Liver (tissue), 9 donors: ENCODE results near the gene SEC22C. TPM values are rescaled to one million over a fixed set of nuclear protein-coding genes. Genes with fewer than 3 reads are reported as not detected.
A peak's percentile ranks its signal among the peaks of the same experiment; 100 is the strongest.

Source experiments
- DNase-seq: peaks from one replicate; pipeline ENCODE4 v3.0.0-alpha.2; 2017; ENCODE audit warnings: low spot score
- H3K27ac ChIP-seq, 2 donors: one replicate each; pipeline ENCODE4 v1.7.0; 2013; ENCODE audit warnings: inconsistent platforms in 2 of 2, low read length in 2 of 2, control low read depth in 1 of 2, low read depth in 1 of 2, mild to moderate bottlenecking in 1 of 2
- H3K27me3 ChIP-seq, 4 donors: one replicate each; pipeline versions ENCODE4 v1.6.1 to v1.7.0; 2013; ENCODE audit warnings: low read length in 3 of 4, inconsistent platforms in 1 of 4, mild to moderate bottlenecking in 1 of 4, moderate library complexity in 1 of 4; ENCODE audit not compliant: control insufficient read depth in 4 of 4, insufficient read depth in 4 of 4
- H3K36me3 ChIP-seq, 4 donors: one replicate each; pipeline versions ENCODE4 v1.6.1 to v1.7.0; 2013; ENCODE audit warnings: low read length in 3 of 4, mild to moderate bottlenecking in 3 of 4, low read depth in 1 of 4, moderate library complexity in 1 of 4; ENCODE audit not compliant: control insufficient read depth in 4 of 4, insufficient read depth in 3 of 4
- H3K4me1 ChIP-seq, 4 donors: one replicate each; pipeline versions ENCODE4 v1.6.1 to v1.7.0; 2013; ENCODE audit warnings: low read length in 3 of 4, mild to moderate bottlenecking in 3 of 4, moderate library complexity in 1 of 4; ENCODE audit not compliant: control insufficient read depth in 4 of 4, insufficient read depth in 4 of 4
- H3K4me3 ChIP-seq, 3 donors: one replicate each; pipeline versions ENCODE4 v1.6.1 to v1.7.0; 2013; ENCODE audit warnings: low read length in 3 of 3, control low read depth in 1 of 3, low read depth in 1 of 3, mild to moderate bottlenecking in 1 of 3
- H3K9ac ChIP-seq, 2 donors: one replicate each; pipeline ENCODE4 v1.7.0; 2013; ENCODE audit warnings: low read length in 2 of 2, mild to moderate bottlenecking in 2 of 2, moderate library complexity in 2 of 2, control low read depth in 1 of 2, low read depth in 1 of 2
- H3K9me3 ChIP-seq, 4 donors: one replicate each; pipeline versions ENCODE4 v1.6.1 to v1.7.0; 2013; ENCODE audit warnings: low read length in 3 of 4; ENCODE audit not compliant: control insufficient read depth in 4 of 4
- ATF3 ChIP-seq: IDR thresholded peaks from 2 replicates; pipeline ENCODE4 v1.6.1; 2016; ENCODE audit warnings: antibody characterized with exemption
- CTCF ChIP-seq: fragments of 150-350 bp; IDR thresholded peaks from 2 replicates; pipeline ENCODE4 v1.5.1; 2017; ENCODE audit warnings: improper control_type of control experiment, low read depth, low read length; ENCODE audit not compliant: missing input control
- EGR1 ChIP-seq, 2 donors: IDR thresholded peaks; 2 replicates each; pipeline ENCODE4 v1.6.1; 2016 to 2018; ENCODE audit warnings: antibody characterized with exemption in 2 of 2, low read depth in 2 of 2
- FOXA1 ChIP-seq: IDR thresholded peaks from 2 replicates; pipeline ENCODE4 v1.6.1; 2016; ENCODE audit warnings: antibody characterized with exemption
- FOXA2 ChIP-seq: IDR thresholded peaks from 2 replicates; pipeline ENCODE4 v1.6.1; 2016; ENCODE audit warnings: antibody characterized with exemption
- GABPA ChIP-seq, 2 donors: IDR thresholded peaks in 1 of 2; conservative IDR thresholded peaks in 1 of 2; 2 replicates each; pipeline ENCODE4 v1.6.1; 2016; ENCODE audit warnings: antibody characterized with exemption in 2 of 2, mild to moderate bottlenecking in 1 of 2, moderate library complexity in 1 of 2
- HNF4A ChIP-seq, 2 donors: conservative IDR thresholded peaks; 2 replicates each; pipeline ENCODE4 v1.6.1; 2016; ENCODE audit warnings: antibody characterized with exemption in 2 of 2, mild to moderate bottlenecking in 2 of 2
- HNF4G ChIP-seq: IDR thresholded peaks from 2 replicates; pipeline ENCODE4 v1.6.1; 2016; ENCODE audit warnings: antibody characterized with exemption
- JUND ChIP-seq, 2 donors: IDR thresholded peaks; 2 replicates each; pipeline ENCODE4 v1.6.1; 2016; ENCODE audit warnings: antibody characterized with exemption in 2 of 2
- MAX ChIP-seq: IDR thresholded peaks from 2 replicates; pipeline ENCODE4 v1.6.1; 2016; ENCODE audit warnings: antibody characterized with exemption
- NR2F2 ChIP-seq: IDR thresholded peaks from 2 replicates; pipeline ENCODE4 v1.6.1; 2016; ENCODE audit warnings: antibody characterized with exemption
- RAD21 ChIP-seq, 2 donors: IDR thresholded peaks; 2 replicates each; pipeline ENCODE4 v1.6.1; 2016; ENCODE audit warnings: antibody characterized with exemption in 2 of 2, mild to moderate bottlenecking in 2 of 2
- REST ChIP-seq: IDR thresholded peaks from 2 replicates; pipeline ENCODE4 v1.6.1; 2016; ENCODE audit warnings: antibody characterized with exemption, mild to moderate bottlenecking
- RXRA ChIP-seq, 2 donors: IDR thresholded peaks; 2 replicates each; pipeline ENCODE4 v1.6.1; 2017 to 2018; ENCODE audit warnings: antibody characterized with exemption in 2 of 2, mild to moderate bottlenecking in 1 of 2
- SP1 ChIP-seq: IDR thresholded peaks from 2 replicates; pipeline ENCODE4 v1.6.1; 2018; ENCODE audit warnings: antibody characterized with exemption, mild to moderate bottlenecking
- TAF1 ChIP-seq: conservative IDR thresholded peaks from 2 replicates; pipeline ENCODE4 v1.6.1; 2016; ENCODE audit warnings: antibody characterized with exemption, mild to moderate bottlenecking
- YY1 ChIP-seq: IDR thresholded peaks from 2 replicates; pipeline ENCODE4 v1.6.1; 2016; ENCODE audit warnings: antibody characterized with exemption, mild to moderate bottlenecking
- ZBTB33 ChIP-seq: IDR thresholded peaks from 2 replicates; pipeline ENCODE4 v1.6.1; 2016; ENCODE audit warnings: antibody characterized with exemption
- WGBS: extraction: QIAGEN DNeasy Blood & Tissue Kit; methylation state at CpG from one replicate; pipeline ENCODE4 v1.1.7; 2013; 5-methylcytosine and 5-hydroxymethylcytosine counted together
- polyA plus RNA-seq, 2 donors: library from polyadenylated mRNA; stranded (reverse) in 1 of 2; unstranded in 1 of 2; fragments of 200-250 nt in 1 of 2; fragments of >200 nt in 1 of 2; fragmentation: Nextera tagmentation in 1 of 2; extraction: Ambion mirVana in 1 of 2; gene quantifications; one replicate each; pipeline versions ENCODE4 v1.2.1 to v1.2.3, GENCODE V29; 2013 to 2015
- total RNA-seq, 2 donors: library from RNA; depleted of rRNA; stranded (reverse); fragments of >200 nt; gene quantifications; one replicate each; pipeline ENCODE4 v1.2.3, GENCODE V29; 2014
- donor health status: healthy.
- donor health status: healthy.
- donor health status: healthy.
- donor health status: healthy.
- donor health status: healthy.

The SEC22C gene
- total and polyA plus RNA-seq, 4 donors: 14.5 to 48.5 (median 17.8) TPM

- H3K4me1 ChIP-seq: peaks cover 5 to 30% (median 20%) of the 10 kb centered on the region in 4 donors
- WGBS: 84% methylated on average over 5 of the region's 5 CpGs
- H3K4me3 ChIP-seq: no peak overlapping the region
- H3K36me3 ChIP-seq: peaks cover 0 to 2% (median 0%) of the 10 kb centered on the region in 4 donors
- no peaks in the 10 kb centered on the region for H3K9me3 ChIP-seq
- peak overlapping the region in 1 of 2 donors; percentile 16 for H3K27ac ChIP-seq
- H3K9ac ChIP-seq: no peak overlapping the region
- DNase-seq: no peak
- no peak for TF ChIP-seq YY1
- no peak for TF ChIP-seq RXRA (IDR thresholded peaks at IDR 0.05)
- no peak for TF ChIP-seq SP1
- TF ChIP-seq HNF4G: no peak
- no peak for TF ChIP-seq NR2F2
- no peak for TF ChIP-seq RAD21 (IDR thresholded peaks at IDR 0.05)
- no peak for TF ChIP-seq MAX
- TF ChIP-seq HNF4A (conservative IDR thresholded peaks at IDR 0.05): no peak
- no peak for TF ChIP-seq FOXA2
- no peak for TF ChIP-seq ZBTB33
- no peak for TF ChIP-seq FOXA1
- no peak for TF ChIP-seq ATF3
- no peak for TF ChIP-seq GABPA (IDR thresholded peaks at IDR 0.05 in 1 of 2, conservative IDR thresholded peaks at IDR 0.05 in 1 of 2)
- TF ChIP-seq CTCF: no peak
- no peak for TF ChIP-seq JUND (IDR thresholded peaks at IDR 0.05)
- TF ChIP-seq TAF1: no peak
- no peaks in the 10 kb centered on the region for H3K27me3 ChIP-seq
These were observed 23.9 kb upstream of the SEC22C start for GRCh38 chr3:42605546-42606173.

- 97% methylated on average over 1 of the region's 1 CpG for WGBS
- no peak overlapping the region for H3K27ac ChIP-seq
- TF ChIP-seq GABPA (IDR thresholded peaks at IDR 0.05 in 1 of 2, conservative IDR thresholded peaks at IDR 0.05 in 1 of 2) (no peak), HNF4G (no peak), EGR1 (IDR thresholded peaks at IDR 0.05; ENCODE audit: low read depth in 2 of 2) (no peak), RXRA (IDR thresholded peaks at IDR 0.05) (no peak), RAD21 (IDR thresholded peaks at IDR 0.05) (no peak), CTCF (no peak), JUND (IDR thresholded peaks at IDR 0.05) (no peak), FOXA1 (no peak), ZBTB33 (no peak), NR2F2 (no peak), MAX (no peak), ATF3 (no peak), HNF4A (conservative IDR thresholded peaks at IDR 0.05) (no peak), YY1 (no peak), REST (no peak)
These were observed 21.2 kb upstream of the SEC22C start for GRCh38 chr3:42602961-42603360.

More at GRCh38 chr3:42602961-42603360, 21.2 kb upstream of the SEC22C start:
- peaks cover 0 to 2% (median 0%) of the 10 kb centered on the region in 4 donors for H3K36me3 ChIP-seq
- H3K4me3 ChIP-seq: no peak overlapping the region
- no peaks in the 10 kb centered on the region for H3K27me3 ChIP-seq
- H3K9me3 ChIP-seq: no peaks in the 10 kb centered on the region
- H3K4me1 ChIP-seq: peaks cover 2 to 31% (median 22%) of the 10 kb centered on the region in 4 donors
- H3K9ac ChIP-seq: no peak overlapping the region
- no peak for DNase-seq
